ENCODE measurements around the gene C2orf78.

The C2orf78 gene

GRCh38 chr2:73766349-73766748, 17.6 kb upstream of the C2orf78 start:
- H3K9ac ChIP-seq (ENCODE audit: low read depth, low read length, poor library complexity, severe bottlenecking) = no peak overlapping the region
- H3K27me3 ChIP-seq (ENCODE audit: insufficient read depth, low read length, poor library complexity, severe bottlenecking) = no peaks in the 10 kb centered on the region
- H3K79me2 ChIP-seq (ENCODE audit: insufficient read depth, low read length) = peaks cover 6% of the 10 kb centered on the region; the same call in 1 of the 2 replicates
- H3K9me2 ChIP-seq (replicated peaks; ENCODE audit: low read depth, low read length) = no peaks in the 10 kb centered on the region
- no peak overlapping the region for H3K4me2 ChIP-seq (ENCODE audit: low read depth, low read length, poor library complexity, severe bottlenecking)
- H3K36me3 ChIP-seq (ENCODE audit: insufficient read depth, low read length) = peaks cover 77% of the 10 kb centered on the region
- H3F3A ChIP-seq (ENCODE audit: low read depth) = no peaks in the 10 kb centered on the region
- no peak for TF ChIP-seq EZH2phosphoT487 (IDR thresholded peaks at IDR 0.05; ENCODE audit: borderline replicate concordance)
- TF ChIP-seq CTCF (conservative IDR thresholded peaks at IDR 0.05; ENCODE audit: low read length) = no peak
- H3K9me3 ChIP-seq (ENCODE audit: insufficient read depth, low read depth, low read length) = no peaks in the 10 kb centered on the region
- no peaks in the 10 kb centered on the region for H3K4me1 ChIP-seq (ENCODE audit: insufficient read depth, low read length, poor library complexity, severe bottlenecking)
- no peak overlapping the region for H2AFZ ChIP-seq (ENCODE audit: low read length)
- no peak overlapping the region for H3K4me3 ChIP-seq (ENCODE audit: low read length, poor library complexity, severe bottlenecking)
- H4K20me1 ChIP-seq (ENCODE audit: insufficient read depth, low read length, poor library complexity, severe bottlenecking) = no peaks in the 10 kb centered on the region

GRCh38 chr2:73766994-73767393, 17.0 kb upstream of the C2orf78 start:
- H3K4me1 ChIP-seq (ENCODE audit: insufficient read depth, low read length, poor library complexity, severe bottlenecking) = no peaks in the 10 kb centered on the region
- no peak overlapping the region for H3K4me3 ChIP-seq (ENCODE audit: low read length, poor library complexity, severe bottlenecking)
- no peak for TF ChIP-seq EZH2phosphoT487 (IDR thresholded peaks at IDR 0.05; ENCODE audit: borderline replicate concordance)
- no peak for TF ChIP-seq CTCF (conservative IDR thresholded peaks at IDR 0.05; ENCODE audit: low read length)
- H3F3A ChIP-seq (ENCODE audit: low read depth) = no peaks in the 10 kb centered on the region
- H3K9me3 ChIP-seq (ENCODE audit: insufficient read depth, low read depth, low read length) = no peaks in the 10 kb centered on the region
- no peak overlapping the region for H3K4me2 ChIP-seq (ENCODE audit: low read depth, low read length, poor library complexity, severe bottlenecking)
- H4K20me1 ChIP-seq (ENCODE audit: insufficient read depth, low read length, poor library complexity, severe bottlenecking) = no peaks in the 10 kb centered on the region
- no peaks in the 10 kb centered on the region for H3K9me2 ChIP-seq (replicated peaks; ENCODE audit: low read depth, low read length)
- H2AFZ ChIP-seq (ENCODE audit: low read length) = no peak overlapping the region
- H3K9ac ChIP-seq (ENCODE audit: low read depth, low read length, poor library complexity, severe bottlenecking) = no peak overlapping the region
- peaks cover 74% of the 10 kb centered on the region for H3K36me3 ChIP-seq (ENCODE audit: insufficient read depth, low read length)
- no peaks in the 10 kb centered on the region for H3K27me3 ChIP-seq (ENCODE audit: insufficient read depth, low read length, poor library complexity, severe bottlenecking)
- peaks cover 6% of the 10 kb centered on the region; the same call in 1 of the 2 replicates for H3K79me2 ChIP-seq (ENCODE audit: insufficient read depth, low read length)

- Histone ChIP-seq H3K79me2 (ENCODE audit: insufficient read depth, low read length) (peaks cover 16% of the 10 kb centered on the region; the same call in 1 of the 2 replicates), H2AFZ (ENCODE audit: low read length) (no peak overlapping the region), H3K4me1 (ENCODE audit: insufficient read depth, low read length, poor library complexity, severe bottlenecking) (peaks cover 3% of the 10 kb centered on the region), H3K4me2 (ENCODE audit: low read depth, low read length, poor library complexity, severe bottlenecking) (no peak overlapping the region), H3K27me3 (ENCODE audit: insufficient read depth, low read length, poor library complexity, severe bottlenecking) (no peaks in the 10 kb centered on the region), H3K4me3 (ENCODE audit: low read length, poor library complexity, severe bottlenecking) (no peak overlapping the region), H3F3A (ENCODE audit: low read depth) (no peaks in the 10 kb centered on the region), H3K9me3 (ENCODE audit: insufficient read depth, low read depth, low read length) (no peaks in the 10 kb centered on the region), H3K9ac (ENCODE audit: low read depth, low read length, poor library complexity, severe bottlenecking) (no peak overlapping the region), H3K9me2 (replicated peaks; ENCODE audit: low read depth, low read length) (no peaks in the 10 kb centered on the region), H4K20me1 (ENCODE audit: insufficient read depth, low read length, poor library complexity, severe bottlenecking) (no peaks in the 10 kb centered on the region), H3K36me3 (ENCODE audit: insufficient read depth, low read length) (peaks cover 67% of the 10 kb centered on the region)
- TF ChIP-seq EZH2phosphoT487 (IDR thresholded peaks at IDR 0.05; ENCODE audit: borderline replicate concordance) = no peak
- TF ChIP-seq CTCF (conservative IDR thresholded peaks at IDR 0.05; ENCODE audit: low read length) = no peak
These were observed 13.3 kb upstream of the C2orf78 start for GRCh38 chr2:73770725-73771124.

All from Loucy (cell line).